Endothelial cell (in vitro differentiated cells): ENCODE results near the gene SPTBN2. TPM values are rescaled to one million over a fixed set of nuclear protein-coding genes. Genes with fewer than 3 reads are reported as not detected.

Source experiments
- DNase-seq: peaks from one replicate; pipeline ENCODE4 v3.0.0; 2021; ENCODE audit warnings: low spot score
- H3K27ac Mint-ChIP-seq: one replicate; pipeline ENCODE4 v1.8.0; 2021; ENCODE audit warnings: mixed read lengths, inconsistent platforms; ENCODE audit not compliant: unreplicated experiment
- H3K27me3 Mint-ChIP-seq: one replicate; pipeline ENCODE4 v1.8.0; 2021; ENCODE audit warnings: mild to moderate bottlenecking, moderate library complexity, mixed read lengths, inconsistent platforms; ENCODE audit not compliant: unreplicated experiment
- H3K36me3 Mint-ChIP-seq: one replicate; pipeline ENCODE4 v1.8.0; 2021; ENCODE audit warnings: mild to moderate bottlenecking, low read depth, mixed read lengths, inconsistent platforms; ENCODE audit not compliant: unreplicated experiment
- H3K4me1 Mint-ChIP-seq: one replicate; pipeline ENCODE4 v1.8.0; 2021; ENCODE audit warnings: mild to moderate bottlenecking, mixed read lengths, inconsistent platforms; ENCODE audit not compliant: unreplicated experiment
- H3K4me3 Mint-ChIP-seq: one replicate; pipeline ENCODE4 v1.8.0; 2021; ENCODE audit warnings: mild to moderate bottlenecking, mixed read lengths, inconsistent platforms; ENCODE audit not compliant: unreplicated experiment
- H3K9me3 Mint-ChIP-seq: one replicate; pipeline ENCODE4 v1.8.0; 2021; ENCODE audit warnings: mixed read lengths, inconsistent platforms; ENCODE audit not compliant: unreplicated experiment
- total RNA-seq: library from RNA; stranded (reverse); fragmentation: NEBNext Ultra II Directional; extraction: Animal tissue kit (Norgen Biotek cat#: 25700); gene quantifications from one replicate; pipeline ENCODE4 v1.2.1, GENCODE V29; 2021; ENCODE audit not compliant: unreplicated experiment
- TF ChIP-seq, protein P1 (sequence below): fragments of 200-600 bp; sonication (generic); IDR thresholded peaks from one replicate; pipeline ENCODE4 v1.5.0; 2021; ENCODE audit warnings: antibody characterized with exemption; ENCODE audit not compliant: unreplicated experiment

The SPTBN2 gene
- total RNA-seq, 1 donor from 2014 or later: 17.1 TPM

DNA sequence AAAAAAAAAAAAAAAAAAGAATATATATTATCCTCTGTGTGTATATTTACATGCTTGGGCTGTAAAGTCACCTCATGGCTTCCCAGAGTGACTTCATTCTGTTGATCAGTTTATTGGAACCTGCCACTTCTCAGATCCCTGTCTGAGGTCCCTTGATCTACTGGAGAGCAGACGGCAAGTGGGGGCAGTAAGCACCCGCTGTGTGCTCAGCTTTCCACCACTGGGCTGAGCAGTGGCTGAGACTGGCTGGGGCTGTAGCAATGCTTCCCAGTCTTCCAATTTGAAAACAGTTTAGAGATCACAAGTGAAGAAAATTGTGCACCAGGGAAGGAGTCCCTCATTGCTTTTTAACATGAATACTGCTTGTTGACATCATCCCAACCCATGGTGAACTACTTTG, 44.4 kb downstream of the SPTBN2 start:
- H3K9me3 Mint-ChIP-seq: no peaks in the 10 kb centered on the region
- peak overlapping the region; percentile 34 for H3K27ac Mint-ChIP-seq
- peaks cover 11% of the 10 kb centered on the region for H3K4me1 Mint-ChIP-seq
- peaks cover 10% of the 10 kb centered on the region for H3K27me3 Mint-ChIP-seq
- peak overlapping the region; percentile 48 for H3K4me3 Mint-ChIP-seq
- DNase-seq: no peak
- peaks cover 12% of the 10 kb centered on the region for H3K36me3 Mint-ChIP-seq
- TF ChIP-seq, protein P1, sequence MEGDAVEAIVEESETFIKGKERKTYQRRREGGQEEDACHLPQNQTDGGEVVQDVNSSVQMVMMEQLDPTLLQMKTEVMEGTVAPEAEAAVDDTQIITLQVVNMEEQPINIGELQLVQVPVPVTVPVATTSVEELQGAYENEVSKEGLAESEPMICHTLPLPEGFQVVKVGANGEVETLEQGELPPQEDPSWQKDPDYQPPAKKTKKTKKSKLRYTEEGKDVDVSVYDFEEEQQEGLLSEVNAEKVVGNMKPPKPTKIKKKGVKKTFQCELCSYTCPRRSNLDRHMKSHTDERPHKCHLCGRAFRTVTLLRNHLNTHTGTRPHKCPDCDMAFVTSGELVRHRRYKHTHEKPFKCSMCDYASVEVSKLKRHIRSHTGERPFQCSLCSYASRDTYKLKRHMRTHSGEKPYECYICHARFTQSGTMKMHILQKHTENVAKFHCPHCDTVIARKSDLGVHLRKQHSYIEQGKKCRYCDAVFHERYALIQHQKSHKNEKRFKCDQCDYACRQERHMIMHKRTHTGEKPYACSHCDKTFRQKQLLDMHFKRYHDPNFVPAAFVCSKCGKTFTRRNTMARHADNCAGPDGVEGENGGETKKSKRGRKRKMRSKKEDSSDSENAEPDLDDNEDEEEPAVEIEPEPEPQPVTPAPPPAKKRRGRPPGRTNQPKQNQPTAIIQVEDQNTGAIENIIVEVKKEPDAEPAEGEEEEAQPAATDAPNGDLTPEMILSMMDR: no peak

DNA sequence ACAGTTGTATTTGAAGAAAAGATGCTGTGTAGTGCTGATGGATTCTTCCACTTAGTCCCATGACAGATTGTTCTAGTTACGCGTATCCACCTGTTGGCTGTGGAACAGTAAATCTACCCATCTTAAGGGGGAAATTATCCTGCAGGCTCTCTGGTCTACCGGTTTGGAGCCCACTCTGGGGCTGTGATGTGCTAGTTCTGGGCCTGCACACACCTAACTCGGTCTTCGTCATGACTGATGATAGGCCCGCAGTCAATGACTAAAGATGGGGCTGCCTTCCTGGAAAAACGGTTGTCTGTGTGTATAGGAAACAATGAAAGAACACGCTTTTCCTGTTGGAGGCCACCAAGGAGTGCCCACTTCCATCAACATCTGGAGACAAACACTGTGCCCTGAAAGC, 45.1 kb downstream of the SPTBN2 start:
- no peak for DNase-seq
- H3K27ac Mint-ChIP-seq: no peak overlapping the region

DNA sequence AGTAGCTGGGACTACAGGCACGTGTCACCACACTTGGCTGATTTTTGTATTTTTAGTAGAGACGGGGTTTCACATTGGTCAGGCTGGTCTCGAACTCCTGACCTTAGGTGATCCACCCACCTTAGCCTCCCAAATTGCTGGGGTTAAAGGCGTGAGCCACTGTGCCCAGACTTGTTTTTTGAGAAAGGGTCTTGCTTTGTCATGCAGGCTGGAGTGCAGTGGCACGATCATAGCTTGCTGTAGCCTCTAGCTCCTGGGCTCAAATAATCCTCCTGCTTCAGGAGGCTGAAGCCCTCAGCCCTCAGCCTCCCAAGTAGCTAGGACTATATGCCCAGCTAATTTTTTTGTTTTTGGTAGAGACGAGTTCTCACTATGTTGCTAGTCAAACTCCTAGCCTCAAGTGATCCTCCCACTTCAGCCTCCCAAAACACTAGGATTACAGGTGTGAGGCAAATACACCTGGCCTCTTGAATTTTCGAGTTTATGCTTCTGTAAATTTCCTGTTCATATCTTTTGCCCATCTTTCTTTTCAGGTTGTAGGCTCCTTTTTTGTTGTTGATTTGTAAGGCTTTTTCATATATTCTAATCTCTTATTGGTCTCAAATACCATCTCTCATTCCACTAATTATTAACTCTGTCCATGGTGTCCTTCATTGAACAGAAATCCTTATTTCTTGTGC, 47.9 kb downstream of the SPTBN2 start:
- TF ChIP-seq, protein P1: no peak
- no peak overlapping the region for H3K27ac Mint-ChIP-seq
- no peak for DNase-seq
- H3K36me3 Mint-ChIP-seq: peaks cover 6% of the 10 kb centered on the region
- peaks cover 21% of the 10 kb centered on the region for H3K4me1 Mint-ChIP-seq
- H3K27me3 Mint-ChIP-seq: peaks cover 8% of the 10 kb centered on the region
- no peak overlapping the region for H3K4me3 Mint-ChIP-seq
- no peaks in the 10 kb centered on the region for H3K9me3 Mint-ChIP-seq

More for the DNA sequence above, 45.1 kb downstream of the SPTBN2 start:
- Mint-ChIP-seq H3K4me3 (no peak overlapping the region), H3K4me1 (peaks cover 11% of the 10 kb centered on the region), H3K27me3 (peaks cover 5% of the 10 kb centered on the region), H3K36me3 (peaks cover 8% of the 10 kb centered on the region), H3K9me3 (no peaks in the 10 kb centered on the region)
- TF ChIP-seq, protein P1: no peak

DNA sequence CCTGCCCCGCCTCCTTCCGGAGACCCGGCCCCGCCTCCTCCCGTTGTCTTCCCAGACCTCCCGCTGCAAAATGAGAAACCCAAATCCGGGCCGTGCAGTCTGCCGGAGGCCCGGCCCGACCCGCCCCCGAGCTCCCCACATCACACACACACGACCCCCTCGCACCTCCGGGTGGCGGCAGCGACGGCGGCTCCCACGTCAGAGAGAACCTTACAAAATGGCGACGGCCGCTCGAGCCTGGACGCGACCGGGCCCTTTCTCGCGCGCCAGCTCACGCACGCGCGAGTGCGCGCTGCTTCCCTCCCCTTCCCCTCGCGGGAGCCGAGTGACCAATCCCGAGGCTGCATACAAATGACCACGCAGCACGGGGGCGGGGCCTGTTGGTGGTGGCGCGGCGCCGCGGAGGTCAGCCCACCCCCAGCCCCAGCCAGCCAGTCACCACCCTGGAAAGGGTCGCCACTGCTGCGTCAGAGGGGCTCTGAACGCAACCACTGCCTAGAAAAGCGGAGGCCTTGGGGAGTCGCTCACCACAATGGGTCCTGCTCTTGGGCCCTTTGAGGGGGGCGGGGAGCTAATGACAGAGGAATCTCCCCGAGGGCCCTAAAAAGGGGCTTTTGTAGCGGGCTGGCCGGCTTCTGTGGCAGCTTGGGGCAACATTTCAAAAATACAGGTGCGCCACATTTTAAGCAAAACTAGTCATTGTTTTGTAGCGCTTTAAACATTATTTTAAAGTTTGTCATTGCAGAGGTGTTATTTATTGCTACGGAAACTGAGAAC, 51.2 kb downstream of the SPTBN2 start, which contains the start of gene RBM4B:
RBM4B (minus strand) TSS at position 289 of the 777 bp plus-strand sequence. CDS start 808 bp downstream, outside the sequence.
- TF ChIP-seq, protein P1: no peak
- Mint-ChIP-seq H3K27me3 (peaks cover 6% of the 10 kb centered on the region), H3K27ac (peak within 1 kb of the TSS; percentile 91), H3K9me3 (no peaks in the 10 kb centered on the region), H3K4me1 (peaks cover 25% of the 10 kb centered on the region), H3K36me3 (peaks cover 6% of the 10 kb centered on the region), H3K4me3 (peak within 1 kb of the TSS; percentile 90)
- DNase-seq: peak; percentile 99
